IMR-90 (cell line): ENCODE results near the gene IGFBP3.

Source experiments
- BHLHE40 ChIP-seq: fragments of 150-350 bp; IDR thresholded peaks from 2 replicates; pipeline ENCODE4 v1.6.1; 2016; ENCODE audit warnings: mild to moderate bottlenecking, low read depth, low read length
- CEBPB ChIP-seq: IDR thresholded peaks from 2 replicates; pipeline ENCODE4 v1.6.1; 2012; ENCODE audit warnings: low read depth, low read length, improper control_type of control experiment
- FOS ChIP-seq: fragments of 150-350 bp; IDR thresholded peaks from 2 replicates; pipeline ENCODE4 v1.6.1; 2016; ENCODE audit warnings: low read depth, low read length
- MAFK ChIP-seq: IDR thresholded peaks from 2 replicates; pipeline ENCODE4 v1.6.1; 2012; ENCODE audit warnings: low read depth, low read length, improper control_type of control experiment
- MAZ ChIP-seq: IDR thresholded peaks from 2 replicates; pipeline ENCODE4 v1.6.1; 2012; ENCODE audit warnings: low read depth, mild to moderate bottlenecking, low read length, improper control_type of control experiment, moderate library complexity, borderline replicate concordance
- POLR2A ChIP-seq: IDR thresholded peaks from 2 replicates; pipeline ENCODE4 v1.6.1; 2012; ENCODE audit warnings: mild to moderate bottlenecking, low read depth, low read length
- RAD21 ChIP-seq: IDR thresholded peaks from 2 replicates; pipeline ENCODE4 v1.6.1; 2012; ENCODE audit warnings: low read length, improper control_type of control experiment
- RFX5 ChIP-seq: IDR thresholded peaks from 2 replicates; pipeline ENCODE4 v1.8.0; 2012; ENCODE audit warnings: low read depth, mild to moderate bottlenecking, low read length, moderate library complexity
- TF ChIP-seq, protein P1 (sequence below): conservative IDR thresholded peaks from 2 replicates; pipeline ENCODE4 v1.5.1; 2012; ENCODE audit warnings: mild to moderate bottlenecking, low read depth, low read length, improper control_type of control experiment
- TF ChIP-seq, protein P2 (sequence below): fragments of 150-350 bp; IDR thresholded peaks from 2 replicates; pipeline ENCODE4 v1.6.1; 2017; ENCODE audit warnings: mild to moderate bottlenecking, antibody characterized with exemption, low read length, low read depth

DNA sequence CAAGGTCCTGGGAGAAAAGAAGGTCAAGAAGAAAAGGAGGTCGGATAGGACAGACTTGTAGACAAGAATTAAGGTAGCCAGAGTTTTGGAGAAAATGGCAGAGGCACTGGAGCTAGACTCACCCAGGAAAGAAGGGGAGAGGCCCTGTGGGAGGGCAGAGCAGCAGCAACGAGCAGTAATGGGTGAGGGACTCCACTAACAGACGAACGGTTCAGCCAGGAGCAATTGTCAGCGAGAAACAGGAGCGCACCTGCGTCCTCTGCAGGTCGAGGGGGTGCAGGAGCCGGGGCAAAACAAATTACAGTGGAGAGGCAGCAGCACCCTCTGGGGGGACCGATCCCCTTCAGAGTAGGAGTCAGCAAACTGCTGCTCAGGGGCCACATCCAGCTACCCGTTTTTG is 18.5 kb upstream of the IGFBP3 start:
- no peak for TF ChIP-seq RAD21
- TF ChIP-seq, protein P1, sequence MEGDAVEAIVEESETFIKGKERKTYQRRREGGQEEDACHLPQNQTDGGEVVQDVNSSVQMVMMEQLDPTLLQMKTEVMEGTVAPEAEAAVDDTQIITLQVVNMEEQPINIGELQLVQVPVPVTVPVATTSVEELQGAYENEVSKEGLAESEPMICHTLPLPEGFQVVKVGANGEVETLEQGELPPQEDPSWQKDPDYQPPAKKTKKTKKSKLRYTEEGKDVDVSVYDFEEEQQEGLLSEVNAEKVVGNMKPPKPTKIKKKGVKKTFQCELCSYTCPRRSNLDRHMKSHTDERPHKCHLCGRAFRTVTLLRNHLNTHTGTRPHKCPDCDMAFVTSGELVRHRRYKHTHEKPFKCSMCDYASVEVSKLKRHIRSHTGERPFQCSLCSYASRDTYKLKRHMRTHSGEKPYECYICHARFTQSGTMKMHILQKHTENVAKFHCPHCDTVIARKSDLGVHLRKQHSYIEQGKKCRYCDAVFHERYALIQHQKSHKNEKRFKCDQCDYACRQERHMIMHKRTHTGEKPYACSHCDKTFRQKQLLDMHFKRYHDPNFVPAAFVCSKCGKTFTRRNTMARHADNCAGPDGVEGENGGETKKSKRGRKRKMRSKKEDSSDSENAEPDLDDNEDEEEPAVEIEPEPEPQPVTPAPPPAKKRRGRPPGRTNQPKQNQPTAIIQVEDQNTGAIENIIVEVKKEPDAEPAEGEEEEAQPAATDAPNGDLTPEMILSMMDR: no peak
- no peak for TF ChIP-seq POLR2A
- no peak for TF ChIP-seq CEBPB
- TF ChIP-seq MAFK: no peak
- TF ChIP-seq, protein P2, sequence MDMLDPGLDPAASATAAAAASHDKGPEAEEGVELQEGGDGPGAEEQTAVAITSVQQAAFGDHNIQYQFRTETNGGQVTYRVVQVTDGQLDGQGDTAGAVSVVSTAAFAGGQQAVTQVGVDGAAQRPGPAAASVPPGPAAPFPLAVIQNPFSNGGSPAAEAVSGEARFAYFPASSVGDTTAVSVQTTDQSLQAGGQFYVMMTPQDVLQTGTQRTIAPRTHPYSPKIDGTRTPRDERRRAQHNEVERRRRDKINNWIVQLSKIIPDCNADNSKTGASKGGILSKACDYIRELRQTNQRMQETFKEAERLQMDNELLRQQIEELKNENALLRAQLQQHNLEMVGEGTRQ: no peak
- TF ChIP-seq RFX5: no peak
- TF ChIP-seq FOS: no peak
- TF ChIP-seq BHLHE40: no peak
- TF ChIP-seq MAZ: no peak
